A549 (cell line): ENCODE measurements around the gene FAM83G. TPM values are rescaled to one million over a fixed set of nuclear protein-coding genes. Genes with fewer than 3 reads are reported as not detected.

Experiments used
- ATAC-seq, 2 experiments: fragments of 200-7000 bp in 1 of 2; fragments of >200 bp in 1 of 2; cut with Nextera tagmentation in 1 of 2; cut with Tn5 transposase in 1 of 2; 3 replicates each; pipeline versions ENCODE4 v1.8.0 to v1.9.1; 2018 to 2020; ENCODE audit warnings: mild to moderate bottlenecking in 1 of 2, moderate library complexity in 1 of 2
- CTCF ChIA-PET: fragments of 300-600 bp; sonication (Branson Sonifier 250); formaldehyde crosslinking; extraction: SDS; loops from one replicate; lab custom pipeline; 2021; ENCODE audit warnings: antibody characterized with exemption, inconsistent platforms; lab: Yijun Ruan, JAX
- POLR2A ChIA-PET: fragments of 350-600 bp; formaldehyde crosslinking; extraction: SDS; loops from one replicate; lab custom pipeline; 2021; ENCODE audit warnings: antibody characterized with exemption, inconsistent platforms; lab: Yijun Ruan, JAX
- DNase-seq, 2 experiments: peaks; one replicate each; pipeline versions ENCODE4 v3.0.0 to v3.0.0-alpha.2; 2011 to 2016; ENCODE audit warnings: low read depth in 1 of 2, low spot score in 1 of 2
- FAIRE-seq: peaks from 2 replicates; lab custom pipeline; 2011; peaks lifted over from hg19 to GRCh38; lab: Jason Lieb, UNC
- H3K27ac ChIP-seq, 2 experiments: fragments of >200 bp; sonication (Bioruptor Twin); formaldehyde crosslinking; 3 replicates each; pipeline ENCODE4 v1.5.1; 2016 to 2017
- H3K4me1 ChIP-seq: fragments of >200 bp; sonication (Bioruptor Twin); formaldehyde crosslinking; 3 replicates; pipeline ENCODE4 v1.6.1; 2016
- H3K4me2 ChIP-seq: fragments of >200 bp; sonication (Bioruptor Twin); formaldehyde crosslinking; 3 replicates; pipeline ENCODE4 v1.6.1; 2016
- H3K4me3 ChIP-seq: fragments of >200 bp; sonication (Bioruptor Twin); formaldehyde crosslinking; 3 replicates; pipeline ENCODE4 v1.5.1; 2016
- H3K9me3 ChIP-seq: fragments of >200 bp; sonication (Bioruptor Twin); formaldehyde crosslinking; 3 replicates; pipeline ENCODE4 v1.6.1; 2016
- ATOH8 ChIP-seq: fragments of 250-450 bp; sonication (Bioruptor Pico); IDR thresholded peaks from 2 replicates; pipeline ENCODE4 v1.5.0; 2020; ENCODE audit warnings: low read depth, mild to moderate bottlenecking, moderate library complexity
- CBX2 ChIP-seq: fragments of 200-600 bp; sonication (generic); IDR thresholded peaks from 2 replicates; pipeline ENCODE4 v1.6.1; 2016; ENCODE audit warnings: low read depth, mild to moderate bottlenecking, borderline replicate concordance
- CBX8 ChIP-seq: fragments of 200-600 bp; sonication (generic); IDR thresholded peaks from 2 replicates; pipeline ENCODE4 v1.6.1; 2016
- CEBPB ChIP-seq, 2 experiments: fragments of >200 bp in 1 of 2; sonication (Bioruptor Twin) in 1 of 2; formaldehyde crosslinking in 1 of 2; IDR thresholded peaks; 2 replicates each; pipeline ENCODE4 v1.6.1; 2012 to 2016
- CHD2 ChIP-seq: fragments of 150-350 bp; IDR thresholded peaks from 2 replicates; pipeline ENCODE4 v1.6.1; 2014; ENCODE audit warnings: low read length; ENCODE audit not compliant: partially characterized antibody
- EHMT2 ChIP-seq: fragments of 200-600 bp; sonication (generic); IDR thresholded peaks from 2 replicates; pipeline ENCODE4 v1.6.1; 2016; ENCODE audit warnings: antibody characterized with exemption, low read depth, mild to moderate bottlenecking, moderate library complexity
- ESRRA ChIP-seq: fragments of 150-350 bp; IDR thresholded peaks from 2 replicates; pipeline ENCODE4 v1.6.1; 2014; ENCODE audit warnings: mild to moderate bottlenecking, low read length, borderline replicate concordance
- FOSL2 ChIP-seq, 2 experiments: fragments of 450-650 bp in 1 of 2; fragments of >200 bp in 1 of 2; sonication (Bioruptor Twin) in 1 of 2; formaldehyde crosslinking; IDR thresholded peaks; 2 replicates each; pipeline versions ENCODE4 v1.5.0 to v1.6.1; 2016 to 2020; ENCODE audit warnings: mild to moderate bottlenecking in 1 of 2, moderate library complexity in 1 of 2
- GATA3 ChIP-seq: IDR thresholded peaks from 2 replicates; pipeline ENCODE4 v1.6.1; 2012; ENCODE audit warnings: borderline replicate concordance
- HOXA7 ChIP-seq: fragments of 250-450 bp; sonication (Bioruptor Pico); IDR thresholded peaks from 2 replicates; pipeline ENCODE4 v1.5.0; 2020; ENCODE audit warnings: mild to moderate bottlenecking, moderate library complexity
- HOXB13 ChIP-seq: fragments of 250-450 bp; sonication (Bioruptor Pico); IDR thresholded peaks from 2 replicates; pipeline ENCODE4 v1.5.0; 2020; ENCODE audit warnings: low read depth, mild to moderate bottlenecking, moderate library complexity
- HOXB5 ChIP-seq: fragments of 250-450 bp; sonication (Bioruptor Pico); IDR thresholded peaks from 2 replicates; pipeline ENCODE4 v1.5.0; 2020; ENCODE audit warnings: mild to moderate bottlenecking, moderate library complexity
- JUN ChIP-seq, 2 experiments: fragments of >200 bp; sonication (Bioruptor Twin); formaldehyde crosslinking; IDR thresholded peaks; 2 replicates in 1 of 2; 3 replicates in 1 of 2; pipeline ENCODE4 v1.6.1; 2016 to 2017
- NPAS2 ChIP-seq: fragments of 250-450 bp; sonication (Bioruptor Pico); IDR thresholded peaks from 2 replicates; pipeline ENCODE4 v1.8.0; 2022; ENCODE audit warnings: mild to moderate bottlenecking, moderate library complexity, borderline replicate concordance
- PBX3 ChIP-seq: IDR thresholded peaks from 2 replicates; pipeline ENCODE4 v1.6.1; 2012
- POLR2A ChIP-seq: IDR thresholded peaks from 2 replicates; pipeline ENCODE4 v1.6.1; 2012; ENCODE audit warnings: mild to moderate bottlenecking, low read length
- POLR2AphosphoS2 ChIP-seq: conservative IDR thresholded peaks from 2 replicates; pipeline ENCODE4 v1.6.1; 2012; ENCODE audit warnings: low read length, improper control_type of control experiment, inconsistent platforms
- RAD21 ChIP-seq, 2 experiments: fragments of >200 bp in 1 of 2; sonication (Bioruptor Twin) in 1 of 2; formaldehyde crosslinking in 1 of 2; IDR thresholded peaks in 1 of 2; conservative IDR thresholded peaks in 1 of 2; 2 replicates in 1 of 2; 3 replicates in 1 of 2; pipeline ENCODE4 v1.6.1; 2012 to 2018; ENCODE audit warnings: inconsistent platforms in 1 of 2
- RCOR1 ChIP-seq: fragments of 150-350 bp; IDR thresholded peaks from 2 replicates; pipeline ENCODE4 v1.6.1; 2014; ENCODE audit warnings: antibody characterized with exemption, low read length, low read depth
- SMC3 ChIP-seq: fragments of >200 bp; sonication (Bioruptor Twin); formaldehyde crosslinking; IDR thresholded peaks from 3 replicates; pipeline ENCODE4 v1.6.1; 2018; ENCODE audit warnings: inconsistent platforms
- ZC3H11A ChIP-seq: fragments of 450-650 bp; IDR thresholded peaks from 2 replicates; pipeline ENCODE4 v1.6.1; 2014; ENCODE audit warnings: antibody characterized with exemption, mild to moderate bottlenecking
- ZFP36 ChIP-seq: fragments of 450-650 bp; IDR thresholded peaks from 2 replicates; pipeline ENCODE4 v1.6.1; 2014; ENCODE audit warnings: borderline replicate concordance; ENCODE audit not compliant: partially characterized antibody
- WGBS: methylation state at CpG from one replicate; pipeline ENCODE4 v1.1.6; 2017; ENCODE audit errors: missing lambda C conversion rate; 5-methylcytosine and 5-hydroxymethylcytosine counted together
- polyA plus RNA-seq, 4 experiments: library from polyadenylated mRNA; depleted of rRNA in 3 of 4; stranded (reverse); fragments of >200 nt; fragmentation: RNase III in 1 of 4; extraction: RNeasy Plus Mini Kit Qiagen cat#74134 plus additional on column Dnase treatment in 1 of 4; gene quantifications; 2 replicates in 3 of 4; 3 replicates in 1 of 4; pipeline ENCODE4 v1.2.3, GENCODE V29; 2011 to 2017
- TF ChIP-seq, protein P1 (sequence below): IDR thresholded peaks from 2 replicates; pipeline ENCODE4 v1.6.1; 2012; ENCODE audit warnings: low read depth, borderline replicate concordance

The FAM83G gene
- polyA plus RNA-seq, 2 of the 4 experiments (the other 2 are of a cell fraction), result 11.0 to 22.0 TPM

GRCh38 chr17:19016297-19016696 lies 11.7 kb upstream of the FAM83G start:
- POLR2A ChIA-PET, result no interaction called here
- H3K27ac ChIP-seq, result 0 out of 6 replicates have a peak overlapping the region, but pooled peaks of 1 of the 2 experiments have one; percentile 17
- no peak overlapping the region for H3K4me2 ChIP-seq
- peaks cover 16% of the 10 kb centered on the region for H3K4me1 ChIP-seq
- no peaks in the 10 kb centered on the region for H3K9me3 ChIP-seq
- H3K4me3 ChIP-seq, result no peak overlapping the region
- no peak for TF ChIP-seq HOXA7
- no peak for TF ChIP-seq POLR2A
- TF ChIP-seq RAD21 (conservative IDR thresholded peaks at IDR 0.05 in 1 of 2, IDR thresholded peaks at IDR 0.05 in 1 of 2), result no peak
- no peak for TF ChIP-seq HOXB13 (CRISPR knock-in tag)
- TF ChIP-seq CBX2, result no peak
- no peak for TF ChIP-seq ZC3H11A
- TF ChIP-seq PBX3, result no peak
- no peak for TF ChIP-seq SMC3
- TF ChIP-seq CEBPB (IDR thresholded peaks at IDR 0.05), result no peak
- no peak for TF ChIP-seq CBX8
- no peak for TF ChIP-seq EHMT2
- TF ChIP-seq HOXB5 (CRISPR knock-in tag), result no peak
- TF ChIP-seq JUN (IDR thresholded peaks at IDR 0.05), result no peak
- TF ChIP-seq CHD2, result no peak
- no peak for TF ChIP-seq RCOR1
- no peak for TF ChIP-seq NPAS2
- TF ChIP-seq ESRRA, result no peak
- TF ChIP-seq ATOH8, result no peak
- ATAC-seq (no peak), FAIRE-seq (no peak), DNase-seq (no peak)
- WGBS, result 86% methylated on average over 8 of the region's 8 CpGs
- CTCF ChIA-PET, result interaction anchor here (1.1 to 13.6 kb wide), 3 partner anchors 8 to 54 kb away, joined by 3 to 110 read pairs (median 5); partner anchors contain the start of gene FAM83G

- CTCF ChIA-PET, result interaction anchor here (2.0 to 13.6 kb wide), 2 partner anchors 11 to 54 kb away, joined by 5 to 110 read pairs; partner anchors contain the start of gene FAM83G
- TF ChIP-seq GATA3 (no peak), ZFP36 (peak; percentile 64), FOSL2 (IDR thresholded peaks at IDR 0.05) (no peak), FOSL2 (CRISPR knock-in tag; IDR thresholded peaks at IDR 0.05) (peak; percentile 46)
- TF ChIP-seq, all 56 proteins: peak for 2
- WGBS, result 64% methylated on average over 7 of the region's 7 CpGs
- Histone ChIP-seq H3K4me3 (no peak overlapping the region), H3K4me1 (peaks cover 25% of the 10 kb centered on the region), H3K27ac (peak overlapping the region in 1 of 2 experiments; percentile 48; a peak in 2 of 6 replicates), H3K9me3 (no peaks in the 10 kb centered on the region), H3K4me2 (no peak overlapping the region)
- FAIRE-seq, result no peak
- DNase-seq, result no peak
- POLR2A ChIA-PET, result interaction anchor here (1.2 kb wide), 1 partner anchor 11 kb away, joined by 4 read pairs; the partner anchor contains the start of gene FAM83G
- ATAC-seq, result no peak
These were observed 10.9 kb upstream of the FAM83G start for GRCh38 chr17:19015428-19015827.

DNA sequence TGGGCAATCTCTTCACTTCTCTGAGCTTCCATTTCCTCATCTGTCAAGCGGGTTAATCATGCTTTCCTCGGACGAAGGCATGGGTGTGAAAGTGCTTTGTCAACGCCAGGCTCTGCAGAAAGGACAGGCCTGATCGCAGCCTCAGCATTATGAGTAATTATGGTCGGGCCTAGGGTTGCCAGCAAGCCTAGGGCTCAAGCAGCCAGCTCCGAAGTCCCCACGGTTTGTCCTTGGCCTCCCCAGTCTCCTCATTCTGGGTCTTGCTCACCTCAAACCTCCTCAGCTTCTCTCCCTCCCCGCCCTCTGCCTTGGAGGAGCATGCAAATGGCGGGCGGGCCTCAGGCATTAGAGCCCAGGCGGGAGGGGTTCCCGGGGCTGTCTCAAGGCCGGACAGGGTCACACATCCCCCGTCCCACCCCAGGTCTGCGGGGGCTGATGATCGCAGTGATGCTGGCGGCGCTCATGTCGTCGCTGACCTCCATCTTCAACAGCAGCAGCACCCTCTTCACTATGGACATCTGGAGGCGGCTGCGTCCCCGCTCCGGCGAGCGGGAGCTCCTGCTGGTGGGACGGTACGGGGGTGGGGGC lies 10.2 kb upstream of the FAM83G start:
- Histone ChIP-seq H3K4me1 (peaks cover 30% of the 10 kb centered on the region), H3K27ac (peak overlapping the region in 1 of 2 experiments; percentile 48; a peak in 1 of 6 replicates), H3K4me3 (no peak overlapping the region), H3K9me3 (no peaks in the 10 kb centered on the region), H3K4me2 (no peak overlapping the region)
- TF ChIP-seq, protein P1, sequence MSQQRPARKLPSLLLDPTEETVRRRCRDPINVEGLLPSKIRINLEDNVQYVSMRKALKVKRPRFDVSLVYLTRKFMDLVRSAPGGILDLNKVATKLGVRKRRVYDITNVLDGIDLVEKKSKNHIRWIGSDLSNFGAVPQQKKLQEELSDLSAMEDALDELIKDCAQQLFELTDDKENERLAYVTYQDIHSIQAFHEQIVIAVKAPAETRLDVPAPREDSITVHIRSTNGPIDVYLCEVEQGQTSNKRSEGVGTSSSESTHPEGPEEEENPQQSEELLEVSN, result 0 out of 2 replicates have a peak, but pooled peaks have one; percentile 26
- TF ChIP-seq POLR2AphosphoS2, result no peak
- POLR2A ChIA-PET, result interaction anchor here (1.2 kb wide), 1 partner anchor 10 kb away, joined by 4 read pairs; the partner anchor contains the start of gene FAM83G
- no peak for FAIRE-seq
- 90% methylated on average over 25 of the region's 29 CpGs for WGBS
- CTCF ChIA-PET, result interaction anchor here (1.6 to 13.6 kb wide), 4 partner anchors 10 to 53 kb away, joined by 3 to 110 read pairs (median 6); partner anchors contain the start of gene FAM83G
- DNase-seq, result no peak
- ATAC-seq, result no peak
